GM21526 (cell line): ENCODE measurements around the gene BLID.

Experiments
- ATAC-seq: cut with Tn5 transposase; IDR thresholded peaks from one replicate; pipeline ENCODE4 v1.9.1; 2021; ENCODE audit warnings: moderate library complexity; ENCODE audit not compliant: unreplicated experiment, low FRiP score

Gene BLID

GRCh38 chr11:122141725-122142124 is 25.7 kb upstream of the BLID start:
- ATAC-seq: no peak

- no peak for ATAC-seq
Measured at GRCh38 chr11:122140500-122140899, 24.5 kb upstream of the BLID start.

- ATAC-seq: no peak
Measured at GRCh38 chr11:122139595-122139866, 23.5 kb upstream of the BLID start.

GRCh38 chr11:122138744-122139594 is 23.0 kb upstream of the BLID start:
- no peak for ATAC-seq

- no peak for ATAC-seq
Measured at GRCh38 chr11:122137078-122137793, 21.2 kb upstream of the BLID start.

- ATAC-seq: no peak
Measured at GRCh38 chr11:122131126-122131525, 15.1 kb upstream of the BLID start.

GRCh38 chr11:122128146-122128545 is 12.1 kb upstream of the BLID start:
- ATAC-seq: no peak

- no peak for ATAC-seq
Measured at GRCh38 chr11:122127020-122127419, 11.0 kb upstream of the BLID start.

GRCh38 chr11:122126024-122126688 is 10.1 kb upstream of the BLID start:
- ATAC-seq: no peak

GRCh38 chr11:122123263-122123929 is 7.4 kb upstream of the BLID start:
- ATAC-seq: no peak

- no peak for ATAC-seq
Measured at GRCh38 chr11:122122179-122122578, 6.2 kb upstream of the BLID start.

GRCh38 chr11:122120096-122120495 is 4.1 kb upstream of the BLID start:
- ATAC-seq: no peak

GRCh38 chr11:122116591-122116990 is 576 bp upstream of the BLID start:
- no peak for ATAC-seq

GRCh38 chr11:122114976-122115375 is 1.0 kb downstream of the BLID start:
- ATAC-seq: no peak

- ATAC-seq: no peak
Measured at GRCh38 chr11:122113836-122114825, 1.9 kb downstream of the BLID start.

GRCh38 chr11:122112470-122113365 is 3.3 kb downstream of the BLID start:
- ATAC-seq: no peak

- ATAC-seq: no peak
Measured at GRCh38 chr11:122109932-122110331, 6.1 kb downstream of the BLID start.

GRCh38 chr11:122108828-122109227 is 7.2 kb downstream of the BLID start:
- no peak for ATAC-seq
